ENCODE results near the gene FAM168A.
"Not testable (repeated sequence)": the region's sequence is repeated elsewhere in the genome, so short reads cannot be mapped to it uniquely, and the experiment has no call there.

Gene FAM168A

DNA sequence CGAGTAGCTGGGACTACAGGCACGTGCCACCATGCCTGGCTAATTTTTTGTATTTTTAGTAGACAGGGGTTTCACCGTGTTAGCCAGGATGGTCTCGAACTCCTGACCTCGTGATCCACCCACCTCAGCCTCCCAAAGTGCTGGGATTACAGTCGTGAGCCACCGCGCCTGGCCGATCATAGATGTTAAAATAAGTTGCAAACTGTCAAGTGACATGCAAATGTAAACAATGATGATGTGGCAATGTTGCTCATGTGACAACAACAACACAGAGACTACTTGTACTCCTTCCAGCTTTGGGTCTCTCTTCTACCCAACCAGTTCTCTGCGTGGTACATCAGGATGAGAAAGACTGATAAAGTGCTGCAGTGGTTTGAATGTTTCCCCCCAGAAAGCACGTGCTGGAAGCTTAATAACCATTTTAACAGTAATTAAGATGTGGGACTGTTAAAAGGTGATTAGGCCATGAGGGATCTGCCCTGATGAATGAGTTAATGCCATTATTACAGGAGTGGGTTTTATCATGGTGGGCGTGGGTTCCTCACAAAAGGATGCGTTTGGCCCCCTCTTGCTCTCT lies 127.8 kb downstream of the FAM168A start:
- not testable (repeated sequence) for DNase-seq (ENCODE audit: low read depth in 2 of 2)

DNA sequence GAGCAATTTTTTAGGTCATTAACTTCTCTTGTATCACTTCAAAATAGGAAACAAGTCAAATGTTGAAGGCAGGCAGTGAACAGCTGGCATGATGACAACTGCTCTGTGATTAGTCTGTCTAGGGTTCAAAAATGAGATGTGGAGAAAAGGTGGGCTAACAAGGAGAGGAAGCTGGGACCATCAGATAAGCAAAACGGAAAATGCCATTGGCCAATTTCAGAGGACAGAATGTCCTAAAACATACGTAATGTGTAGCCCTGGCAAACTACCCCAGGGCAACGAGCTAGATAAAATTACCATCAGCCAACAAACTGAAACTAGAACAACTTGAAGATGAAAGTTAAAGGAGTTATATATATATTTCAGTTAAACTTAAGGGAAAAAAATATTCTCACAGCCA lies 128.5 kb downstream of the FAM168A start:
- no peak for DNase-seq (ENCODE audit: low read depth in 2 of 2)

DNA sequence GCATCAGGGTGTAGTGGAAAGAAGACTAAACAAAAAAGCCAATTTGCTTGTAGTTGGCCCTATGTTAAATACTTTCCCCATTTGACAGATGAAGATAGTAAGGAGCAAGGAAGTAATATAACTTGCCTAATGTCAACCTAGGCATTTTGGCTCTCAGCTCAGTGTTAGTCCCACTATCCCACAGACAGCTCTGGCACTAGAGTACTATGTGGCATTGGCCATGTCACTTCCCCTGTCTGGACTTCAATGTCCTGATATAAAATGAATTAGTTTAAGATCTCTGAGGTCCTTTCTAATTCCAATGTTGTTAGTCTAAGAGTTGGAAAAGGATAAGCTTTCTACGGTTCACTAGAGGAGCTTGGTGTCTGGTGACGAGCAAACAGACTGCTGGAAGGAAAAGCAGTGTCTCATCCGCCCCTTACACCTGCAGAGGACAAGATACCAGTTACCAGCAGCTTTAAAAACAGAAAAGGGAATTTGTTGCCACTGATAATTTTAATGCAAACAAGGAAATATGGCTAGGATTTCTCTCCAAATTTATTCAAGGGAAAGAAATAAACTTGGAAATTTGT lies 129.2 kb downstream of the FAM168A start:
- DNase-seq (ENCODE audit: low read depth in 2 of 2): no peak

DNA sequence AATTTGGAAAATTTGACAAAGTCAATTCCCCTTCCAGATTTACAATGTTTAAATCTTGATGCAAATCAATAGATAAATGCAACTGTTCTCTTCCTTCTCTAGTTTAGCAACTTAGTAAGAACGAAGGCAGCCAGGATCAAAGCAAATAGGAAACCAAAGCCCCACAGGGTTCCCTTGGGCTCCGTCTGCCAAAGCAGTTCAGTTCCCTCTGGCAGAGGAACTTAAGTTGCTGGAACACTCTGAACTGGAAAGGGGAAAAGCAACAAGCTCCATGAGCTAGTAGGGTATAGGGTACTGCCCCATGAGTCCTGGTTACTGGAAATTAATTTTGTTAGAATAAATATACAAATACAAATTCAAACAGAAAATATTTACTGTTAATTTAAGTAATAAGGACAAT lies 130.4 kb downstream of the FAM168A start:
- no peak for DNase-seq (ENCODE audit: low read depth in 2 of 2)

GRCh38 chr11:73466643-73467042 lies 131.3 kb downstream of the FAM168A start:
- DNase-seq (ENCODE audit: low read depth in 2 of 2): no peak

- no peak for DNase-seq (ENCODE audit: low read depth in 2 of 2)
Observed at GRCh38 chr11:73465871-73466270, 132.0 kb downstream of the FAM168A start.

DNA sequence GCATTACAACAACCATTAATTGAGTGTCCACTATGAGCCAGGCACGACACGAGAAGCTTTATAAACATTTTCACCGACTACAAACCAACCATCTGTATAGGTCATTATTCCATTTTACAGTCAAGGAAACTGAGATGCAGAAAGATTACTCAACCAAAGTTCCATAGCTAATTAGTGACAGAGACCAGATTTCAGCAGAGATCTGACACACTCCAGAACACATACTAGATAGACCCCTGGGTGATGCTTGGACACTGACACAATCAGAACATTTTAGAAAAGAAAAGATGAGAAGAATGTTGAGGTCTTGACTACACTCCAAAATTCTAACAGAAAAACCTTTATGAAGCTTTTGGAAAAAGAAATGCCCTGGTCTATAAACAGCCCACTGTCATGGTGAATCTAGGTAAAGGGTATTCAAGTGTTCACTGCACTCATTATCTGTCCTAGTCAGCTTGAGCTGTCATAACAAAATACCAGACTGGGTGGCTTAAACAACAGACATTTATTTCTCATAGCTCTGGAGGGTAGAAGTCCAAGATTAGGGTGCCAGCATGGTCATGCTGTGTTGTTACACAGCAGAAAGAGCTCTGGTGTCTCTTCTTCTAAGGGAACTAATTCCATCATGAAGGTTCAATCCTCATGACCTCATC lies 132.8 kb downstream of the FAM168A start:
- DNase-seq (ENCODE audit: low read depth in 2 of 2): peak in 1 of 2 experiments; percentile 6

- DNase-seq (ENCODE audit: low read depth in 2 of 2): no peak
Observed at GRCh38 chr11:73464347-73464746, 133.6 kb downstream of the FAM168A start.

- DNase-seq (ENCODE audit: low read depth in 2 of 2): no peak
Observed at GRCh38 chr11:73463359-73463758, 134.6 kb downstream of the FAM168A start.

GRCh38 chr11:73461964-73462363 lies 135.9 kb downstream of the FAM168A start:
- DNase-seq (ENCODE audit: low read depth in 2 of 2): no peak

- DNase-seq (ENCODE audit: low read depth in 2 of 2): no peak
Observed at GRCh38 chr11:73461335-73461840, 136.5 kb downstream of the FAM168A start.

DNA sequence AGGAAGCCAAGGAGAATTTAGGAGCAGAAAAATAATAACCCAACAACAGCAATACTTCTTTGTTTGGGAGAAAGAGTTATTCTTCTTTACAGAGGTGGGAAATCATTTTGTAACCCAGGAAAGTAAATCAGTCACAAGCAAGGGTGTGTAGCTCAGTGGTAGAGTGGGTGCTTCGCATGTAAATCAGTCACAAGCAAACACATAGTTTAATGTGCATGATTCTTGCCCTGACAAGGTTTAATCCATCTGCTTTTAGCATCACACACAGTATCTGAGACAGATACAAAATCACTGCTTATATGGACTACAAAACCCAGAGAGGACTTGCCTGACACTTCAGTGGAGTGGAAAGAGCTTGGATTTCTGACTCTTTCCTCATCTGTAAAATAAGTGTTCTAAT lies 139.7 kb downstream of the FAM168A start:
- DNase-seq (ENCODE audit: low read depth in 2 of 2): no peak

DNA sequence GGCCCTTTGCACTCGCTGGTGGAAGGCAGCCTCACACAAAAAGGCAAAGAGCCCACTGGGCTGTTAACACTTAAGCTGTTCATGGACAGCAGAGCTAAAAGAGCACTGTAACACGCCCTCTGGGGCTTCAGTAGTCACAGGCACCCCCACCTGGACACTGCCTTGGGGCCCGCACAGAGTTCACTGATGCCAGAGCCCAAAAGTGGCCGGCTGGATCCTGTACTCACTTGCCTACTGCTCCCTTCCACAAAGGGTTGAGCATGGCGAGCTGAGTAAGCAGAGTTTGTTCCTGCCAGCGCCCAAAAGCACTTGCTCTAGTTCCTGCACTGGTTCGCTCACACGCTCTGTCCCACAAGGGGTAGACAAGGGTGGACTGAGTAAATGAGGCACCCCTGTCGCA lies 142.9 kb downstream of the FAM168A start:
- no peak for DNase-seq (ENCODE audit: low read depth in 2 of 2)

DNA sequence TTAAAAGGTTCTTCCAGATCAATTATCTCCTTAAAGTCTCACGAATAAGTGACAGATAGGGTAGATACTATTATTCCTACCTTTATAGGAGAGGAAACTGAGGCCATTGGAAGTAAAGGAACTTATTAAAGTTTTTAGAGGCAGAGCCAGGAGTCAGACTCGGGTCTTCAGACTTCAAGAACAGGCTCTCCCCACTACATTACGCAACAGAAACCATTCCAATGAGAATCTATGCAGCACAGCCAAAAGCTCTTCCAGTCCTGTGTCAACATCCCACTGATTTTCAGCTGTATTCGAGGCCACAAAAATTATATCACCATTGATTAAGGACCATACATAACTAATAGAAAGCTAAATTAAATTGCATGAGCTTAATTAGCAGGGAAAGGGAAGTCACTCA lies 144.3 kb downstream of the FAM168A start:
- DNase-seq (ENCODE audit: low read depth in 2 of 2): no peak

DNA sequence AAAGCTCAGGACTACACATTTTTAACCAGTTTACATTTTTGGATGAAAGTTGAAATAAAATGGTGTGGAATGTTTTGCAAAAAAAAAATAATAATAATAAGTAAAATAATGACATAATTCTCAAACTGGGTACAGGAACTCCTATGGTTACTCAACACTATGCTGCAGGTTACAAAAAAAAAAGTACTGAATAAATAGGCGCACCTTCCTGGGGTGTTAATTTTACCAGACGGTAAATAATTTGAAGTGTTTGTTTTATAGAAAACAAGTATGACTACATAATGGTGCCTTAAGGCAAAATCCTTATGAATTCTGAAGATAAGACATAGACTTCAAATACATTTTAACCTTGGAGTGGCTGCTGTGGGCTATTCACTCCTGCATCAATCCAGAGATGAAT lies 145.2 kb downstream of the FAM168A start:
- no peak for DNase-seq (ENCODE audit: low read depth in 2 of 2)

- DNase-seq (ENCODE audit: low read depth in 2 of 2): no peak
Observed at GRCh38 chr11:73451896-73452295, 146.0 kb downstream of the FAM168A start.

- DNase-seq (ENCODE audit: low read depth in 2 of 2): no peak
Observed at GRCh38 chr11:73446766-73447165, 151.1 kb downstream of the FAM168A start.

- no peak for DNase-seq (ENCODE audit: low read depth in 2 of 2)
Observed at GRCh38 chr11:73445980-73446379, 151.9 kb downstream of the FAM168A start.

DNA sequence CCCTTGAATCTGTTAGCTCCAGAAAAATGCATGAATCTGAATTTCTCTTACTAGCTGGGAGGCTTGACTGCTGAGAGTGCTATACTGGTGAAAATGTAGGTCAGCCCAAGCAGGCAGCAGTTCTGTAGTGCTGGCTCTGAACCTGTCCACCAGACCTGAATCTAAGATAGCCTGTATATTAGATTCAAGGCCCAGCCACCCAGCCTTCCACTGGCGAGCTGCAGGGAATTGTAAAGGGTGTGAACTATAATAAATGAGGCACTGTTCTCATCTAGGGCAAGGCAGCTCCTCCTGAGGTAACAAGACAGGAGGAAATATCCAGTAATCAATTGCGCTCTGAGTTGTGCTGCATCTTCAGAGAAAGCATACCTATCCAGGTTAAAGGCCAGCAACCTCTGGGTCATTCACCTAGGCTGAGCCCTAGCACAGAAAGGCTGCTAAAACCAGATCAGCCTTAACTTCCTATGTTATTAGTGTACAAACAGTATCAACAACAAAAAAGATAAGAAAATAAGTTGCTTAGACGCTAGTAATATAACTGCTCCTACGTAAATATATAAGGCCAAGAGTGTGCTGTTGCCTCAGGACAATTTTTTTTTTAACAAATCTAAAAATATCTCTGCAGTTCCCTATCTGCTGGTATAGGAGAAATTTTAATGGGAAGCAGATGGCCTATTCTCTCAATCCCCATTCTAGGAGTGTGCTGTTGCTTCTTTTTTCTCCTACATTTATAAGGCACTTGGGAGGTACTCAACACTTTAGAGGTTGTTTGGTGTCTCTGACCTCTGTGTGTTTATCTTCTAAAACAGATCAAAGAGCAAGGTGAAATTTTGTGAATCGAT lies 158.7 kb downstream of the FAM168A start:
- DNase-seq (ENCODE audit: low read depth in 2 of 2): peak; percentile 49 to 57

DNA sequence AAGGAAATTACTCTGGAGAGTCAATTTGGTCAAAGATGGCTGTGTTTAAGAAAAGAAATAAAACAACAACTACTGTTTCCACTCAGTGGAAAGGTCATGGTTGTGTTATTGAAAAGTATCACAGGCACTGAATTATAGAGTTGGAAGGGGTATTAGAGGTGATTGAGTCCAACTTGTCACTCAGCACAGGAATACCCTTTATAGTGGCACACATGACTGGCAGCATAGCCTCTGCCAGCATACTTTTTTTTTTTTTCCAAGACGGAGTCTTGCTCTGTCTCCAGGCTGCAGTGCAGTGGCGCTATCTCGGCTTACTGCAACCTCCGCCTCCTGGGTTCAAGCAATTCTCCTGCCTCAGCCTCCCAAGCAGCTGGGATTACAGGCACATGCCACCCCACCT lies 161.1 kb downstream of the FAM168A start:
- DNase-seq (ENCODE audit: low read depth in 2 of 2): not testable (repeated sequence)

DNA sequence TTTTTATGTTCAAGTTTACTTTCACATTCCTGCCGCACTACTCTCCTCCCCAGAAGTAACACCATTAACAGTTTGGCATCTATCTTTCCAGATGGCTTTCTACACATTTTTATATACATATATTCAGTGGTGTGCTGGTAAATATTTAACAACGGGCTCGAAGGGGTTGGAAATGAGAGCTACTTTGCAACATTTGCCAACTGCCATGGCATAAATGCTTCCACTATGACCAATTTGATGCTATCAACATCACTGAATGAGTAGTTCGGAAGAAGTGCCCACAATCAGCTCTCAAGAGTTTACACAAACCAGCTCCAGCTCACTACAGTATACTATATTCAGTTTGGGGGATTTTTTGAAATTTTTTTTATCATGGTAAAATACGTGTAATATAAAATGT lies 166.5 kb downstream of the FAM168A start:
- DNase-seq (ENCODE audit: low read depth in 2 of 2): no peak

DNA sequence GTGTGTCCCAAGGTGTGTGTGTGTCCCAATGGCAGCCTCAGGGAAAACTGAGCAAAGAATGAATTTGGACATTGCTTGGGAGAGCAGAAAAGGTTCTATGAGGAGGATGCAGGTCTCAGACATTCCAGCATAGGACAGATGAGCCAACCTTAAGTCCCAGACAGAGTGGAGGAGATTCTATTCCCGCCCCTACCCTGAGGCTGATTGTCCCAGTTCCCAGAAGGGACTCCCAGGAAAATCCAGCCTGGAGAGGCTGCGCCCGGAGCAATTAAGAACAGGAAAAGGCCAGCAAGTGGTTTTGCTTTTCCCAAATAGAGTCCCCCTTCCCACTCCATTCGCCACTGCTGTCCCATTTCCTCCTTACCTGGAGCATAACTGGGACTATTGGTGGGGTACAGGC lies 167.6 kb downstream of the FAM168A start:
- DNase-seq (ENCODE audit: low read depth in 2 of 2): no peak

All from fibroblast of skin of left quadriceps (primary cell).